GM23338 (cell line): Measurements from ENCODE around the gene LPP. TPM values are rescaled to one million over a fixed set of nuclear protein-coding genes. Genes with fewer than 3 reads are reported as not detected.

Experiments used
- ATAC-seq: fragments of 200-7000 bp; cut with Tn5 transposase; 3 replicates; pipeline ENCODE4 v1.9.1; 2020
- DNase-seq: peaks from one replicate; pipeline ENCODE4 v3.0.0-alpha.2; 2015; ENCODE audit warnings: low spot score
- H2AFZ ChIP-seq: fragments of 200-600 bp; sonication (generic); 2 replicates; pipeline ENCODE4 v1.8.0; 2016; ENCODE audit warnings: antibody characterized with exemption, mild to moderate bottlenecking, moderate library complexity
- H3F3A ChIP-seq: fragments of 200-600 bp; sonication (generic); replicated peaks from 2 replicates; pipeline ENCODE4 v1.8.0; 2017; ENCODE audit warnings: antibody characterized with exemption, mixed run types, low read depth
- H3K27ac ChIP-seq: fragments of 200-600 bp; sonication (generic); 2 replicates; pipeline ENCODE4 v1.6.1; 2016; ENCODE audit warnings: low read depth
- H3K27me3 ChIP-seq: fragments of 200-600 bp; sonication (generic); 2 replicates; pipeline ENCODE4 v1.8.0; 2016; ENCODE audit warnings: mild to moderate bottlenecking, mixed run types, moderate library complexity; ENCODE audit not compliant: insufficient read depth
- H3K36me3 ChIP-seq: fragments of 200-600 bp; sonication (generic); 2 replicates; pipeline ENCODE4 v1.8.0; 2016; ENCODE audit warnings: mild to moderate bottlenecking; ENCODE audit not compliant: insufficient read depth
- H3K4me1 ChIP-seq: fragments of 200-600 bp; sonication (generic); 2 replicates; pipeline ENCODE4 v1.8.0; 2016; ENCODE audit warnings: mild to moderate bottlenecking, moderate library complexity; ENCODE audit not compliant: insufficient read depth
- H3K4me2 ChIP-seq: fragments of 200-600 bp; sonication (generic); 2 replicates; pipeline ENCODE4 v1.7.1; 2017; ENCODE audit warnings: mixed run types
- H3K4me3 ChIP-seq: fragments of 200-600 bp; sonication (generic); 2 replicates; pipeline ENCODE4 v1.6.1; 2016; ENCODE audit warnings: mixed run types
- H3K79me2 ChIP-seq: fragments of 200-600 bp; sonication (generic); replicated peaks from 2 replicates; pipeline ENCODE4 v1.8.0; 2017; ENCODE audit warnings: mild to moderate bottlenecking; ENCODE audit not compliant: insufficient read depth
- H3K9me2 ChIP-seq: fragments of 200-600 bp; sonication (generic); 2 replicates; pipeline ENCODE4 v1.8.0; 2017; ENCODE audit not compliant: insufficient read depth
- H4K20me1 ChIP-seq: fragments of 200-600 bp; sonication (generic); replicated peaks from 2 replicates; pipeline ENCODE4 v1.8.0; 2017; ENCODE audit warnings: mild to moderate bottlenecking; ENCODE audit not compliant: insufficient read depth
- H3K27ac Mint-ChIP-seq: 2 replicates; pipeline ENCODE4 v1.8.0; 2020; ENCODE audit warnings: inconsistent platforms, mild to moderate bottlenecking, moderate library complexity, mixed read lengths
- H3K27me3 Mint-ChIP-seq: 3 replicates; pipeline ENCODE4 v1.8.0; 2022; ENCODE audit warnings: low read depth, mild to moderate bottlenecking, moderate library complexity, mixed read lengths, inconsistent platforms; ENCODE audit not compliant: insufficient read depth, poor library complexity
- H3K36me3 Mint-ChIP-seq: 3 replicates; pipeline ENCODE4 v1.8.0; 2021; ENCODE audit warnings: low read depth, mild to moderate bottlenecking, inconsistent platforms, moderate library complexity, mixed read lengths
- H3K4me1 Mint-ChIP-seq: 3 replicates; pipeline ENCODE4 v1.8.0; 2020; ENCODE audit warnings: mild to moderate bottlenecking, inconsistent platforms, mixed read lengths
- H3K4me3 Mint-ChIP-seq: 3 replicates; pipeline ENCODE4 v1.8.0; 2021; ENCODE audit warnings: moderate library complexity, mild to moderate bottlenecking, inconsistent platforms, mixed read lengths
- H3K9me3 Mint-ChIP-seq: 3 replicates; pipeline ENCODE4 v1.8.0; 2020; ENCODE audit warnings: moderate library complexity, mild to moderate bottlenecking, inconsistent platforms, mixed read lengths
- CREB1 ChIP-seq: fragments of 250-450 bp; sonication (Bioruptor Pico); IDR thresholded peaks from 2 replicates; pipeline ENCODE4 v1.5.0; 2020; ENCODE audit warnings: low read depth, mild to moderate bottlenecking, moderate library complexity
- CTCF ChIP-seq, 2 experiments: fragments of 200-600 bp in 1 of 2; sonication (generic) in 1 of 2; conservative IDR thresholded peaks; 2 replicates each; pipeline versions ENCODE4 v1.5.1 to v1.6.1; 2016 to 2017; ENCODE audit warnings: antibody characterized with exemption in 2 of 2, low read depth in 2 of 2, mild to moderate bottlenecking in 2 of 2, moderate library complexity in 1 of 2
- ETS1 ChIP-seq: IDR thresholded peaks from 2 replicates; pipeline ENCODE4 v1.6.1; 2016; ENCODE audit warnings: antibody characterized with exemption
- EZH2 ChIP-seq: fragments of 200-600 bp; sonication (generic); IDR thresholded peaks from one replicate; pipeline ENCODE4 v1.8.0; 2017; ENCODE audit warnings: antibody characterized with exemption, mild to moderate bottlenecking, low read depth; ENCODE audit not compliant: unreplicated experiment
- EZH2phosphoT487 ChIP-seq: fragments of 200-600 bp; sonication (generic); IDR thresholded peaks from one replicate; pipeline ENCODE4 v1.8.1; 2018; ENCODE audit warnings: antibody characterized with exemption; ENCODE audit not compliant: unreplicated experiment
- JUNB ChIP-seq: IDR thresholded peaks from one replicate; pipeline ENCODE4 v1.6.1; 2016; ENCODE audit warnings: antibody characterized with exemption; ENCODE audit not compliant: unreplicated experiment
- NANOG ChIP-seq: IDR thresholded peaks from 2 replicates; pipeline ENCODE4 v1.6.1; 2016; ENCODE audit warnings: antibody characterized with exemption, borderline replicate concordance
- POLR2AphosphoS5 ChIP-seq: IDR thresholded peaks from 2 replicates; pipeline ENCODE4 v1.6.1; 2016; ENCODE audit warnings: antibody characterized with exemption, low read depth
- STAT1 ChIP-seq: IDR thresholded peaks from one replicate; pipeline ENCODE4 v1.6.1; 2016; ENCODE audit warnings: antibody characterized with exemption; ENCODE audit not compliant: unreplicated experiment
- ZNF114 ChIP-seq: fragments of 250-450 bp; sonication (Bioruptor Pico); IDR thresholded peaks from 2 replicates; pipeline ENCODE4 v1.5.0; 2020; ENCODE audit warnings: mild to moderate bottlenecking, moderate library complexity
- ZNF331 ChIP-seq: fragments of 250-450 bp; sonication (Bioruptor Pico); IDR thresholded peaks from 2 replicates; pipeline ENCODE4 v1.5.0; 2020; ENCODE audit warnings: low read depth, mild to moderate bottlenecking, moderate library complexity
- polyA plus RNA-seq: library from polyadenylated mRNA; unstranded; fragments of >200 nt; fragmentation: Nextera tagmentation; extraction: Ambion mirVana; gene quantifications from 2 replicates; pipeline ENCODE4 v1.2.1, GENCODE V29; 2016
- total RNA-seq: library from RNA; depleted of rRNA; stranded (reverse); fragments of >200 nt; shearing (Covaris generic); gene quantifications from 2 replicates; pipeline ENCODE4 v1.2.3, GENCODE V29; 2014
- TF ChIP-seq, protein P1 (sequence below): fragments of 250-450 bp; sonication (Bioruptor Pico); IDR thresholded peaks from 2 replicates; pipeline ENCODE4 v1.5.0; 2020; ENCODE audit warnings: mild to moderate bottlenecking, moderate library complexity
- TF ChIP-seq, protein P2 (sequence below): IDR thresholded peaks from one replicate; pipeline ENCODE4 v1.6.1; 2018; ENCODE audit warnings: antibody characterized with exemption; ENCODE audit not compliant: unreplicated experiment

Gene LPP
- total and polyA plus RNA-seq, 2 experiments from 2014 or later = 23.0 to 35.2 TPM

DNA sequence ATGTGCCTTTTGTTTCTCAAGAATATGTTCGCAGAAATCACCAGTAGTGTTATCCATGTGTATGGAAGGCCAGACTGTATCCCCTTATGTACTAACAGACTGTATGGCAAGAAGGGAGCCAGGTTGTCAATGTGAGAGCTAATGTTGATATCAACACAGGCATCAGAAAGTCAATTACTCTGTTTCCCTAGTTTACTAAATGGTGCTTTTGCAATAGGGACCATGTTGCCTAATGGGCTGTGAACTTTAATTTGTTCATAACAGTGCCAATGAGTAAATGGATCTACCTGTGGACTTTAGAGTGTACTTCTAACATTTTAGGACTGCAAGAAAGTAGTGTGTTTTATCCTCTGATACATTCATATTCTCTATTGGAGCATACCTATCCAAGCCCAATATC lies 586.1 kb downstream of the LPP start:
- Mint-ChIP-seq H3K4me1 (no peaks in the 10 kb centered on the region), H3K27ac (no peak overlapping the region)

More for the DNA sequence above, 586.1 kb downstream of the LPP start:
- H3K4me1 ChIP-seq = no peaks in the 10 kb centered on the region
- Mint-ChIP-seq H3K4me3 (no peak overlapping the region), H3K27me3 (no peaks in the 10 kb centered on the region), H3K9me3 (no peaks in the 10 kb centered on the region), H3K36me3 (no peaks in the 10 kb centered on the region)
- ATAC-seq = no peak
- no peak overlapping the region for H3K27ac ChIP-seq
- no peaks in the 10 kb centered on the region for H3F3A ChIP-seq
- no peaks in the 10 kb centered on the region for H3K36me3 ChIP-seq
- H4K20me1 ChIP-seq = no peaks in the 10 kb centered on the region
- no peak overlapping the region for H3K4me3 ChIP-seq
- H3K79me2 ChIP-seq = no peaks in the 10 kb centered on the region
- no peaks in the 10 kb centered on the region for H3K27me3 ChIP-seq
- no peaks in the 10 kb centered on the region for H3K9me2 ChIP-seq
- no peak overlapping the region for H2AFZ ChIP-seq
- no peak overlapping the region for H3K4me2 ChIP-seq
- TF ChIP-seq ZNF114 (CRISPR knock-in tag) (no peak), NANOG (no peak), EZH2phosphoT487 (no peak), EZH2 (no peak), ZNF331 (CRISPR knock-in tag) (no peak), POLR2AphosphoS5 (no peak), STAT1 (no peak), CREB1 (CRISPR knock-in tag) (no peak), CTCF (conservative IDR thresholded peaks at IDR 0.05; ENCODE audit: low read depth in 2 of 2) (no peak), ETS1 (no peak), JUNB (no peak)
- TF ChIP-seq, protein P1, sequence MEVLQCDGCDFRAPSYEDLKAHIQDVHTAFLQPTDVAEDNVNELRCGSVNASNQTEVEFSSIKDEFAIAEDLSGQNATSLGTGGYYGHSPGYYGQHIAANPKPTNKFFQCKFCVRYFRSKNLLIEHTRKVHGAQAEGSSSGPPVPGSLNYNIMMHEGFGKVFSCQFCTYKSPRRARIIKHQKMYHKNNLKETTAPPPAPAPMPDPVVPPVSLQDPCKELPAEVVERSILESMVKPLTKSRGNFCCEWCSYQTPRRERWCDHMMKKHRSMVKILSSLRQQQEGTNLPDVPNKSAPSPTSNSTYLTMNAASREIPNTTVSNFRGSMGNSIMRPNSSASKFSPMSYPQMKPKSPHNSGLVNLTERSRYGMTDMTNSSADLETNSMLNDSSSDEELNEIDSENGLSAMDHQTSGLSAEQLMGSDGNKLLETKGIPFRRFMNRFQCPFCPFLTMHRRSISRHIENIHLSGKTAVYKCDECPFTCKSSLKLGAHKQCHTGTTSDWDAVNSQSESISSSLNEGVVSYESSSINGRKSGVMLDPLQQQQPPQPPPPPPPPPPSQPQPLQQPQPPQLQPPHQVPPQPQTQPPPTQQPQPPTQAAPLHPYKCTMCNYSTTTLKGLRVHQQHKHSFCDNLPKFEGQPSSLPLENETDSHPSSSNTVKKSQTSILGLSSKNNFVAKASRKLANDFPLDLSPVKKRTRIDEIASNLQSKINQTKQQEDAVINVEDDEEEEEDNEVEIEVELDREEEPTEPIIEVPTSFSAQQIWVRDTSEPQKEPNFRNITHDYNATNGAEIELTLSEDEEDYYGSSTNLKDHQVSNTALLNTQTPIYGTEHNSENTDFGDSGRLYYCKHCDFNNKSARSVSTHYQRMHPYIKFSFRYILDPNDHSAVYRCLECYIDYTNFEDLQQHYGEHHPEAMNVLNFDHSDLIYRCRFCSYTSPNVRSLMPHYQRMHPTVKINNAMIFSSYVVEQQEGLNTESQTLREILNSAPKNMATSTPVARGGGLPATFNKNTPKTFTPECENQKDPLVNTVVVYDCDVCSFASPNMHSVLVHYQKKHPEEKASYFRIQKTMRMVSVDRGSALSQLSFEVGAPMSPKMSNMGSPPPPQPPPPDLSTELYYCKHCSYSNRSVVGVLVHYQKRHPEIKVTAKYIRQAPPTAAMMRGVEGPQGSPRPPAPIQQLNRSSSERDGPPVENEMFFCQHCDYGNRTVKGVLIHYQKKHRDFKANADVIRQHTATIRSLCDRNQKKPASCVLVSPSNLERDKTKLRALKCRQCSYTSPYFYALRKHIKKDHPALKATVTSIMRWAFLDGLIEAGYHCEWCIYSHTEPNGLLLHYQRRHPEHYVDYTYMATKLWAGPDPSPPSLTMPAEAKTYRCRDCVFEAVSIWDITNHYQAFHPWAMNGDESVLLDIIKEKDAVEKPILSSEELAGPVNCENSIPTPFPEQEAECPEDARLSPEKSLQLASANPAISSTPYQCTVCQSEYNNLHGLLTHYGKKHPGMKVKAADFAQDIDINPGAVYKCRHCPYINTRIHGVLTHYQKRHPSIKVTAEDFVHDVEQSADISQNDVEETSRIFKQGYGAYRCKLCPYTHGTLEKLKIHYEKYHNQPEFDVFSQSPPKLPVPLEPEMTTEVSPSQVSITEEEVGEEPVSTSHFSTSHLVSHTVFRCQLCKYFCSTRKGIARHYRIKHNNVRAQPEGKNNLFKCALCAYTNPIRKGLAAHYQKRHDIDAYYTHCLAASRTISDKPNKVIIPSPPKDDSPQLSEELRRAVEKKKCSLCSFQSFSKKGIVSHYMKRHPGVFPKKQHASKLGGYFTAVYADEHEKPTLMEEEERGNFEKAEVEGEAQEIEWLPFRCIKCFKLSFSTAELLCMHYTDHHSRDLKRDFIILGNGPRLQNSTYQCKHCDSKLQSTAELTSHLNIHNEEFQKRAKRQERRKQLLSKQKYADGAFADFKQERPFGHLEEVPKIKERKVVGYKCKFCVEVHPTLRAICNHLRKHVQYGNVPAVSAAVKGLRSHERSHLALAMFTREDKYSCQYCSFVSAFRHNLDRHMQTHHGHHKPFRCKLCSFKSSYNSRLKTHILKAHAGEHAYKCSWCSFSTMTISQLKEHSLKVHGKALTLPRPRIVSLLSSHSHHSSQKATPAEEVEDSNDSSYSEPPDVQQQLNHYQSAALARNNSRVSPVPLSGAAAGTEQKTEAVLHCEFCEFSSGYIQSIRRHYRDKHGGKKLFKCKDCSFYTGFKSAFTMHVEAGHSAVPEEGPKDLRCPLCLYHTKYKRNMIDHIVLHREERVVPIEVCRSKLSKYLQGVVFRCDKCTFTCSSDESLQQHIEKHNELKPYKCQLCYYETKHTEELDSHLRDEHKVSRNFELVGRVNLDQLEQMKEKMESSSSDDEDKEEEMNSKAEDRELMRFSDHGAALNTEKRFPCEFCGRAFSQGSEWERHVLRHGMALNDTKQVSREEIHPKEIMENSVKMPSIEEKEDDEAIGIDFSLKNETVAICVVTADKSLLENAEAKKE (CRISPR knock-in tag) = no peak
- TF ChIP-seq, protein P2, sequence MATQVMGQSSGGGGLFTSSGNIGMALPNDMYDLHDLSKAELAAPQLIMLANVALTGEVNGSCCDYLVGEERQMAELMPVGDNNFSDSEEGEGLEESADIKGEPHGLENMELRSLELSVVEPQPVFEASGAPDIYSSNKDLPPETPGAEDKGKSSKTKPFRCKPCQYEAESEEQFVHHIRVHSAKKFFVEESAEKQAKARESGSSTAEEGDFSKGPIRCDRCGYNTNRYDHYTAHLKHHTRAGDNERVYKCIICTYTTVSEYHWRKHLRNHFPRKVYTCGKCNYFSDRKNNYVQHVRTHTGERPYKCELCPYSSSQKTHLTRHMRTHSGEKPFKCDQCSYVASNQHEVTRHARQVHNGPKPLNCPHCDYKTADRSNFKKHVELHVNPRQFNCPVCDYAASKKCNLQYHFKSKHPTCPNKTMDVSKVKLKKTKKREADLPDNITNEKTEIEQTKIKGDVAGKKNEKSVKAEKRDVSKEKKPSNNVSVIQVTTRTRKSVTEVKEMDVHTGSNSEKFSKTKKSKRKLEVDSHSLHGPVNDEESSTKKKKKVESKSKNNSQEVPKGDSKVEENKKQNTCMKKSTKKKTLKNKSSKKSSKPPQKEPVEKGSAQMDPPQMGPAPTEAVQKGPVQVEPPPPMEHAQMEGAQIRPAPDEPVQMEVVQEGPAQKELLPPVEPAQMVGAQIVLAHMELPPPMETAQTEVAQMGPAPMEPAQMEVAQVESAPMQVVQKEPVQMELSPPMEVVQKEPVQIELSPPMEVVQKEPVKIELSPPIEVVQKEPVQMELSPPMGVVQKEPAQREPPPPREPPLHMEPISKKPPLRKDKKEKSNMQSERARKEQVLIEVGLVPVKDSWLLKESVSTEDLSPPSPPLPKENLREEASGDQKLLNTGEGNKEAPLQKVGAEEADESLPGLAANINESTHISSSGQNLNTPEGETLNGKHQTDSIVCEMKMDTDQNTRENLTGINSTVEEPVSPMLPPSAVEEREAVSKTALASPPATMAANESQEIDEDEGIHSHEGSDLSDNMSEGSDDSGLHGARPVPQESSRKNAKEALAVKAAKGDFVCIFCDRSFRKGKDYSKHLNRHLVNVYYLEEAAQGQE = no peak
- DNase-seq = no peak
